ENCODE data around the gene MUL1.

MUL1 gene

DNA sequence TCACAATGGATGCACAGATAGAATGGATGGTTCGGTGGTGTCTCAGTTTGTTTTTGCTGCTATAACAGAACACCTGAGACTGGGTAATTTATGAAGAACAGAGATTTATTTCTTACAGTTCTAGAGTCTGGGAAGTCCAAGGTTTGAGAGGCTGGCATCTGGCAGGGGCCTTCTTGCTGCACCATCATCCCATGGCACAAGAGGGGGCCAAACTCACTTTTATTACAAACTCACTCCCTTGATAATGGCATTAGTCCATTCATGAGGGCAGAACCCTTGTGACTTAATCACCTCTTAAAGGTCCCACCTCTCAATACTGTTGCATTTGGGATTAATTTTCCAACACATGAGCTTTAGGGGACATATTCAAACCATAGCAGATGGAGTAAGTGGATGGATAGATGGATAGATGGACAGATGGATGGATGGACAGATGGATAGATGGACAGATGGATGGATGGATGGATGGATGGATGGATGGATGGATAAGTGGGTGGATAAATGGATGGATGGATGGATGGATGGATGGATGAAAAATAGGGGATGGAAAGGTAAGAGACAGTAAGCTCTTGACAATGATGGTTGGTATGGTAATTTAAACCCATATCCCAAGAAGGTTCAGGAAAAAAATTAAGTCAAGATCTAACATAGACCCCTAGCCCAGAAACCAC, 38.4 kb downstream of the MUL1 start:
- H3F3A ChIP-seq (ENCODE audit: insufficient read depth), result no peaks in the 10 kb centered on the region
- no peaks in the 10 kb centered on the region for H4K20me1 ChIP-seq (ENCODE audit: low read depth, low read length)
- no peak overlapping the region for H3K4me2 ChIP-seq (ENCODE audit: low read depth, low read length, poor library complexity, severe bottlenecking)
- no peak for TF ChIP-seq EZH2phosphoT487 (conservative IDR thresholded peaks at IDR 0.05; ENCODE audit: low read length)
- TF ChIP-seq, protein P1, sequence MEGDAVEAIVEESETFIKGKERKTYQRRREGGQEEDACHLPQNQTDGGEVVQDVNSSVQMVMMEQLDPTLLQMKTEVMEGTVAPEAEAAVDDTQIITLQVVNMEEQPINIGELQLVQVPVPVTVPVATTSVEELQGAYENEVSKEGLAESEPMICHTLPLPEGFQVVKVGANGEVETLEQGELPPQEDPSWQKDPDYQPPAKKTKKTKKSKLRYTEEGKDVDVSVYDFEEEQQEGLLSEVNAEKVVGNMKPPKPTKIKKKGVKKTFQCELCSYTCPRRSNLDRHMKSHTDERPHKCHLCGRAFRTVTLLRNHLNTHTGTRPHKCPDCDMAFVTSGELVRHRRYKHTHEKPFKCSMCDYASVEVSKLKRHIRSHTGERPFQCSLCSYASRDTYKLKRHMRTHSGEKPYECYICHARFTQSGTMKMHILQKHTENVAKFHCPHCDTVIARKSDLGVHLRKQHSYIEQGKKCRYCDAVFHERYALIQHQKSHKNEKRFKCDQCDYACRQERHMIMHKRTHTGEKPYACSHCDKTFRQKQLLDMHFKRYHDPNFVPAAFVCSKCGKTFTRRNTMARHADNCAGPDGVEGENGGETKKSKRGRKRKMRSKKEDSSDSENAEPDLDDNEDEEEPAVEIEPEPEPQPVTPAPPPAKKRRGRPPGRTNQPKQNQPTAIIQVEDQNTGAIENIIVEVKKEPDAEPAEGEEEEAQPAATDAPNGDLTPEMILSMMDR (IDR thresholded peaks at IDR 0.05; ENCODE audit: insufficient read depth, low read length, poor library complexity, severe bottlenecking), result no peak
- H3K36me3 ChIP-seq (ENCODE audit: low read length), result no peaks in the 10 kb centered on the region
- no peak overlapping the region for H3K9ac ChIP-seq (ENCODE audit: low read length)
- H3K27me3 ChIP-seq (ENCODE audit: low read length), result no peaks in the 10 kb centered on the region
- H2AFZ ChIP-seq (ENCODE audit: low read depth, low read length, severe bottlenecking), result no peak overlapping the region
- H3K79me2 ChIP-seq (ENCODE audit: insufficient read depth, low read length), result no peaks in the 10 kb centered on the region
- H3K4me3 ChIP-seq (ENCODE audit: insufficient read depth, low read length, poor library complexity, severe bottlenecking), result no peak overlapping the region
- no peaks in the 10 kb centered on the region for H3K9me2 ChIP-seq (replicated peaks; ENCODE audit: insufficient read depth, low read length)
- no peaks in the 10 kb centered on the region for H3K9me3 ChIP-seq (ENCODE audit: insufficient read depth, low read length)
- H3K27ac ChIP-seq (ENCODE audit: low read depth, low read length), result no peak overlapping the region

DNA sequence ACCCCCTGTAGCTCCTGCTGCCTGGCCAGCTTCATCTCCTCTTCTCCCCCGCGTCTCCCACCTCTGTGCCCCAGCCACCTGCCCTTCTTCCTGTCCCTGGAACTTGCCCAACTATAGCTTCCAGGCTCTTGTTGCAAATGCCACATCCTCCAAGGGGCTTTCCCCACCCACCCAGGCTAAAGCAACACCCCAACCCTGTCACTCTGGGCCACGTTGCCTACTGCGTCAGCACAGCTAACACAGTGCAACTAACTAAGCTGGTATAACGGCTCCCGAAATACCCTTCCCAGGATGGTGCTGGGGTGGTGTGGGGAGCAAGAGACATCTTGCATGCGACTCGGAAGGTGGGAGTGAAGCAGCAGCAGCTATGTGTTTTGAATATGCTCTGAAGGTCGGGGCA, 41.7 kb downstream of the MUL1 start:
- Histone ChIP-seq H3K9me2 (replicated peaks; ENCODE audit: insufficient read depth, low read length) (no peaks in the 10 kb centered on the region), H3F3A (ENCODE audit: insufficient read depth) (no peaks in the 10 kb centered on the region), H2AFZ (ENCODE audit: low read depth, low read length, severe bottlenecking) (no peak overlapping the region), H3K36me3 (ENCODE audit: low read length) (no peaks in the 10 kb centered on the region), H3K4me2 (ENCODE audit: low read depth, low read length, poor library complexity, severe bottlenecking) (no peak overlapping the region), H3K9me3 (ENCODE audit: insufficient read depth, low read length) (no peaks in the 10 kb centered on the region), H3K27me3 (ENCODE audit: low read length) (no peaks in the 10 kb centered on the region), H3K27ac (ENCODE audit: low read depth, low read length) (no peak overlapping the region), H3K9ac (ENCODE audit: low read length) (no peak overlapping the region), H4K20me1 (ENCODE audit: low read depth, low read length) (no peaks in the 10 kb centered on the region), H3K79me2 (ENCODE audit: insufficient read depth, low read length) (no peaks in the 10 kb centered on the region), H3K4me3 (ENCODE audit: insufficient read depth, low read length, poor library complexity, severe bottlenecking) (no peak overlapping the region)
- TF ChIP-seq, protein P1 (IDR thresholded peaks at IDR 0.05; ENCODE audit: insufficient read depth, low read length, poor library complexity, severe bottlenecking), result no peak
- no peak for TF ChIP-seq EZH2phosphoT487 (conservative IDR thresholded peaks at IDR 0.05; ENCODE audit: low read length)

DNA sequence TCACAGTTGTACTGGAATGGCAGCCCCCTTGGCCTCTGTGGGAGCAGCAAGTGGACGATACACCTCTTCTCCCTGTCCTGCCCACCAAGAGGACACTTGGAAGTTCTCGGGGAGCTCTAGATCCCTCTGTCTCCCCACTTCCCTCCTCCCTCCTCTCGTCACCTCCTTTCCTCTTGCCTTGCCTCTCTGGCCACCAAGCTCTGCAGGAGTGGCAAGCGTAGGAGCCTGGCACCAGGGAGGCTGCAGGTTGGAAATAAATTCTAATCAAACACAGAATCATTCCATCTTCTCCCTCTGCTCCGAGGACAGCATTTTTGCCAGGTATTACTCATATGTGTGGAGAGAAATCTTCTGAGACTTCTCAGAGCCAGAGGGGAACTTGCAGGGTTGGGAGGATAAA, 42.8 kb downstream of the MUL1 start:
- H3K9me3 ChIP-seq (ENCODE audit: insufficient read depth, low read length), result no peaks in the 10 kb centered on the region
- no peak overlapping the region for H3K9ac ChIP-seq (ENCODE audit: low read length)
- H3K36me3 ChIP-seq (ENCODE audit: low read length), result no peaks in the 10 kb centered on the region
- no peaks in the 10 kb centered on the region for H3F3A ChIP-seq (ENCODE audit: insufficient read depth)
- H2AFZ ChIP-seq (ENCODE audit: low read depth, low read length, severe bottlenecking), result no peak overlapping the region
- H3K4me2 ChIP-seq (ENCODE audit: low read depth, low read length, poor library complexity, severe bottlenecking), result no peak overlapping the region
- H3K9me2 ChIP-seq (replicated peaks; ENCODE audit: insufficient read depth, low read length), result no peaks in the 10 kb centered on the region
- H3K27me3 ChIP-seq (ENCODE audit: low read length), result no peaks in the 10 kb centered on the region
- no peak overlapping the region for H3K27ac ChIP-seq (ENCODE audit: low read depth, low read length)
- no peaks in the 10 kb centered on the region for H3K79me2 ChIP-seq (ENCODE audit: insufficient read depth, low read length)
- no peak overlapping the region for H3K4me3 ChIP-seq (ENCODE audit: insufficient read depth, low read length, poor library complexity, severe bottlenecking)
- no peaks in the 10 kb centered on the region for H4K20me1 ChIP-seq (ENCODE audit: low read depth, low read length)
- TF ChIP-seq, protein P1 (IDR thresholded peaks at IDR 0.05; ENCODE audit: insufficient read depth, low read length, poor library complexity, severe bottlenecking), result no peak
- no peak for TF ChIP-seq EZH2phosphoT487 (conservative IDR thresholded peaks at IDR 0.05; ENCODE audit: low read length)
